Lower lobe of right lung (tissue), 2 donors: ENCODE data around the gene HSPB6. TPM values are rescaled to one million over a fixed set of nuclear protein-coding genes. Genes with fewer than 3 reads are reported as not detected.

ENCODE experiments used
- ATAC-seq, 2 donors: fragments of 200-7000 bp; cut with Tn5 transposase; one replicate each; pipeline ENCODE4 v1.9.1; 2020 to 2022; ENCODE audit warnings: mild to moderate bottlenecking in 2 of 2, moderate library complexity in 2 of 2
- DNase-seq: peaks from one replicate; pipeline ENCODE4 v3.0.0-alpha.2; 2020
- H3K27ac ChIP-seq: fragments of 200-600 bp; one replicate; pipeline ENCODE4 v1.8.0; 2022
- H3K27me3 ChIP-seq: fragments of 200-600 bp; one replicate; pipeline ENCODE4 v1.8.0; 2022; ENCODE audit warnings: low read depth
- H3K36me3 ChIP-seq: fragments of 200-600 bp; one replicate; pipeline ENCODE4 v1.8.0; 2022; ENCODE audit warnings: mild to moderate bottlenecking
- H3K4me1 ChIP-seq: fragments of 200-600 bp; one replicate; pipeline ENCODE4 v1.8.0; 2022
- H3K4me3 ChIP-seq: fragments of 200-600 bp; one replicate; pipeline ENCODE4 v1.8.0; 2022; ENCODE audit warnings: mild to moderate bottlenecking
- H3K9me3 ChIP-seq: fragments of 200-600 bp; one replicate; pipeline ENCODE4 v1.8.0; 2022
- intact Hi-C: fragments of 100-400 bp; cut with DNase I; formaldehyde crosslinking; loops from one replicate; pipeline ENCODE4 v1.11.0; 2022
- total RNA-seq: library from RNA; stranded (reverse); fragmentation: NEBNext Ultra II Directional; extraction: Animal tissue kit (Norgen Biotek cat#: 25700); gene quantifications from one replicate; pipeline ENCODE4 v1.2.1, GENCODE V29; 2021
- TF ChIP-seq, protein P1 (sequence below): fragments of 200-600 bp; IDR thresholded peaks from one replicate; pipeline ENCODE4 v1.8.0; 2022; ENCODE audit warnings: antibody characterized with exemption, mild to moderate bottlenecking
- donor health status: DM: no; HTN: yes; CAD: no; lungs with severe emphysema.

HSPB6 gene
- total RNA-seq, 1 donor from 2014 or later, result 29.4 TPM

DNA sequence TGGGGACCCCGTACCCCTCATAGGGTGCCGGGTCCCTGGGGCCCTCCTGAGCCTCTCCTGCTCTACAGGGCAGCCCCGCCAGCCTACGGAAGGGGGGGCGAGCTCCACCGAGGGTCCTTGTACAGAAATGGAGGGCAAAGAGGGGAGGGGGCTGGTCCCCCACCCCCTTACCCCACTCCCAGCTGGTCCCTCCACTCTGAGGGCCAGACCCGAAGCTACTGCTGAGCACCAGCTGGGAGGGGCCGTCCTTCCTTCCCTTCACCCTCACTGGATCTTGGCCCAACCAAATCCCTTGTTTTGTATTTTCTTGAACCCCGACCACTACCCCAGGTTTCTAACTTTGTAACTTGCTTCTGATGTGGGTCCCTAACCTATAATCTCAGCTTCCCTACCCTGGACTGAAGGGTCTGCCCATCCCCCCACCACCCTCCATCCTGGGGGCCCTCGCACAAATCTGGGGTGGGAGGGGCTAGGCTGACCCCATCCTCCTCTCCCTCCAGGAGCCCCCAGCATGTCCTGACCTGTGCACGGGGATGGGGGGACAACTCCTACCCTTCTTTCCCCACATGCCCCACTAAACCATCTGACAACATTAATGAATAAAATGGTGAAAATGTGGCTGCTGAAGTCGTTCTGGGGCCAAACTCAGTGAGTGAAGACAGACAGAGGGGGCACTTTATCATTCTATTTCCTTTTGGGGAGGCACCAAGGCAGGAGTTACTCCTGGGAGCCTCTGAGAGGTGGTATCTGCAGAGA is 31.6 kb upstream of the HSPB6 start:
- no peaks in the 10 kb centered on the region for H3K4me1 ChIP-seq
- no peak for ATAC-seq

DNA sequence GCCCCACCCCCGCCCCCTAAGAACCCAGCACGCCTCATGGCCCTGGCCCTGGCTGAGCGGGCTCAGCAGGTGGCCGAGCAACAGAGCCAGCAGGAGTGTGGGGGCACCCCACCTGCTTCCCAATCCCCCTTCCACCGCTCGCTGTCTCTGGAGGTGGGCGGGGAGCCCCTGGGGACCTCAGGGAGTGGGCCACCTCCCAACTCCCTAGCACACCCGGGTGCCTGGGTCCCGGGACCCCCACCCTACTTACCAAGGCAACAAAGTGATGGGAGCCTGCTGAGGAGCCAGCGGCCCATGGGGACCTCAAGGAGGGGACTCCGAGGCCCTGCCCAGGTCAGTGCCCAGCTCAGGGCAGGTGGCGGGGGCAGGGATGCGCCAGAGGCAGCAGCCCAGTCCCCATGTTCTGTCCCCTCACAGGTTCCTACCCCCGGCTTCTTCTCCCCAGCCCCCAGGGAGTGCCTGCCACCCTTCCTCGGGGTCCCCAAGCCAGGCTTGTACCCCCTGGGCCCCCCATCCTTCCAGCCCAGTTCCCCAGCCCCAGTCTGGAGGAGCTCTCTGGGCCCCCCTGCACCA is 30.5 kb upstream of the HSPB6 start:
- H3K36me3 ChIP-seq, result no peaks in the 10 kb centered on the region
- DNase-seq, result no peak
- no peak for ATAC-seq
- no peak overlapping the region for H3K4me3 ChIP-seq
- H3K4me1 ChIP-seq, result no peaks in the 10 kb centered on the region
- peaks cover 3% of the 10 kb centered on the region for H3K27me3 ChIP-seq
- H3K9me3 ChIP-seq, result no peaks in the 10 kb centered on the region
- intact Hi-C loops, result no loop called here
- TF ChIP-seq, protein P1, sequence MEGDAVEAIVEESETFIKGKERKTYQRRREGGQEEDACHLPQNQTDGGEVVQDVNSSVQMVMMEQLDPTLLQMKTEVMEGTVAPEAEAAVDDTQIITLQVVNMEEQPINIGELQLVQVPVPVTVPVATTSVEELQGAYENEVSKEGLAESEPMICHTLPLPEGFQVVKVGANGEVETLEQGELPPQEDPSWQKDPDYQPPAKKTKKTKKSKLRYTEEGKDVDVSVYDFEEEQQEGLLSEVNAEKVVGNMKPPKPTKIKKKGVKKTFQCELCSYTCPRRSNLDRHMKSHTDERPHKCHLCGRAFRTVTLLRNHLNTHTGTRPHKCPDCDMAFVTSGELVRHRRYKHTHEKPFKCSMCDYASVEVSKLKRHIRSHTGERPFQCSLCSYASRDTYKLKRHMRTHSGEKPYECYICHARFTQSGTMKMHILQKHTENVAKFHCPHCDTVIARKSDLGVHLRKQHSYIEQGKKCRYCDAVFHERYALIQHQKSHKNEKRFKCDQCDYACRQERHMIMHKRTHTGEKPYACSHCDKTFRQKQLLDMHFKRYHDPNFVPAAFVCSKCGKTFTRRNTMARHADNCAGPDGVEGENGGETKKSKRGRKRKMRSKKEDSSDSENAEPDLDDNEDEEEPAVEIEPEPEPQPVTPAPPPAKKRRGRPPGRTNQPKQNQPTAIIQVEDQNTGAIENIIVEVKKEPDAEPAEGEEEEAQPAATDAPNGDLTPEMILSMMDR, result no peak
- no peak overlapping the region for H3K27ac ChIP-seq

More for the DNA sequence above, 31.6 kb upstream of the HSPB6 start:
- H3K9me3 ChIP-seq, result no peaks in the 10 kb centered on the region
- no peak overlapping the region for H3K4me3 ChIP-seq
- TF ChIP-seq, protein P1, result no peak
- no peak for DNase-seq
- H3K27ac ChIP-seq, result no peak overlapping the region
- intact Hi-C loops, result no loop called here
- no peaks in the 10 kb centered on the region for H3K36me3 ChIP-seq
- H3K27me3 ChIP-seq, result peaks cover 3% of the 10 kb centered on the region

DNA sequence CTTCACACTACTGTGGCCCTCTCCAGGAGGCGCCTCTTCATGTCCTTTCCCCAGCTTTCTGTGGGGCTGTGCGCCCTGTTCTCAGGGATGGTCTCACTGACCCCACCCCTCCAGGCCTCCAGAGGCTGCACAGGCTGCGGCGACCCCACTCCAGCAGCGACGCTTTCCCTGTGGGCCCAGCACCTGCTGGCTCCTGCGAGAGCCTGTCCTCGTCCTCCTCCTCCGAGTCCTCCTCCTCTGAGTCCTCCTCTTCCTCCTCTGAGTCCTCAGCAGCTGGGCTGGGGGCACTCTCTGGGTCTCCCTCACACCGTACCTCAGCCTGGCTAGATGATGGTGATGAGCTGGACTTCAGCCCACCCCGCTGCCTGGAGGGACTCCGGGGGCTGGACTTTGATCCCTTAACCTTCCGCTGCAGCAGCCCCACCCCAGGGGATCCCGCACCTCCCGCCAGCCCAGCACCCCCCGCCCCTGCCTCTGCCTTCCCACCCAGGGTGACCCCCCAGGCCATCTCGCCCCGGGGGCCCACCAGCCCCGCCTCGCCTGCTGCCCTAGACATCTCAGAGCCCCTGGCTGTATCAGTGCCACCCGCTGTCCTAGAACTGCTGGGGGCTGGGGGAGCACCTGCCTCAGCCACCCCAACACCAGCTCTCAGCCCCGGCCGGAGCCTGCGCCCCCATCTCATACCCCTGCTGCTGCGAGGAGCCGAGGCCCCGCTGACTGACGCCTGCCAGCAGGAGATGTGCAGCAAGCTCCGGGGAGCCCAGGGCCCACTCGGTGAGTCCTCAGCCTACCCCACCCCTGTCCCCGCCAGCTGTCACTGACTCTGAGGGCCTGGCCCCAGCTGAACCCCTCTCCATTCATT is 29.7 kb upstream of the HSPB6 start:
- Histone ChIP-seq H3K27me3 (peaks cover 3% of the 10 kb centered on the region), H3K4me3 (no peak overlapping the region), H3K36me3 (peaks cover under 1% of the 10 kb centered on the region), H3K27ac (no peak overlapping the region), H3K9me3 (no peaks in the 10 kb centered on the region), H3K4me1 (no peaks in the 10 kb centered on the region)
- intact Hi-C loops, result no loop called here
- DNase-seq (no peak), ATAC-seq (no peak)
- TF ChIP-seq, protein P1, result no peak

DNA sequence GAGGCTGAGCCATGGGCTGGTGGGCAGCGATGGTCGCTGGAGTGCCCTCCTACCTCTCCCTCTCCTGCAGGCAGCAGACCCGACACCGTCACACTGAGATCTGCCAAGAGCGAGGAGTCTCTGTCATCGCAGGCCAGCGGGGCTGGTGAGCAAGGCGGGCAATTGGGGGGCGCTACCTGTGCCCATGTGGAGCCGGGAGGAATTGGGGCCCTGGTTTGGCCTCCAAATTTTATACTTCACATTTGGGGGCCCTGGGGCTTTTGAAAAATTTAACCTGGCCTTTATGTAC is 28.5 kb upstream of the HSPB6 start:
- TF ChIP-seq, protein P1, result no peak
- no peak for ATAC-seq
- H3K4me3 ChIP-seq, result no peak overlapping the region
- peaks cover 3% of the 10 kb centered on the region for H3K27me3 ChIP-seq
- DNase-seq, result no peak
- H3K27ac ChIP-seq, result no peak overlapping the region
- H3K4me1 ChIP-seq, result no peaks in the 10 kb centered on the region
- intact Hi-C loops, result no loop called here
- peaks cover 11% of the 10 kb centered on the region for H3K36me3 ChIP-seq
- no peaks in the 10 kb centered on the region for H3K9me3 ChIP-seq

DNA sequence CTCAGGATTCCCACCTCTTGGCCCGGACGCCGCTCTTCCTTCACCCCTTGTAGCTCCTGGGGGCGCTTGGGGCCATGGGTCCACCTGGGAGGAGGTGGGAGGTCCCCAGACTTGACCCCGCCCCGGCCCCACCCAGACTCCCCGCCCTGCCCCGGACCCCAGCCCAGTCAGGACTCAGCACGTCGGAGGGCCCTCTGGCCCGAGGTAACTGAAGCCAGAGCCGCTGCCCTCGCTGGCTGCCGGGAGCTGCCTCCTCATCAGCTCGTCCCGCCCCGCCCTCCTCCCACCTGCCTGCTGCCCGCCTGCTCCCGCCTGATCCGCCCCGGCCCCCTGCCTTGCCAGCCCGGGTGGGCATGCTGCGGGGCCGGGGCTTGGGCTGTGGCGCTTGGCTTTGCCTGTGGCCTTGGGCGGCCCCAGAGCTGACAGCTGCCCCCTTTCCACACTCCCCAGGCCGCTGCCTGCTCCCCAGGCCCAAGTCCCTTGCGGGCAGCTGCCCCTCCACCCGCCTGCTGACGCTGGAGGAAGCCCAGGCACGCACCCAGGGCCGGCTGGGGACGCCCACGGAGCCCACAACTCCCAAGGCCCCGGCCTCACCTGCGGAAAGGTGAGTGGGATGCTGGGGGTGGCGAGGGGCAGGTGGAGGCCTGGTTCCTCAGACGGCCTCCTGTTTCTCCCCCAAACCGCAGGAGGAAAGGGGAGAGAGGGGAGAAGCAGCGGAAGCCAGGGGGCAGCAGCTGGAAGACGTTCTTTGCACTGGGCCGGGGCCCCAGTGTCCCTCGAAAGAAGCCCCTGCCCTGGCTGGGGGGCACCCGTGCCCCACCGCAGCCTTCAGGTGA is 27.9 kb upstream of the HSPB6 start:
- DNase-seq, result no peak
- TF ChIP-seq, protein P1, result no peak
- Histone ChIP-seq H3K27ac (no peak overlapping the region), H3K27me3 (no peaks in the 10 kb centered on the region), H3K36me3 (peaks cover 13% of the 10 kb centered on the region), H3K9me3 (no peaks in the 10 kb centered on the region), H3K4me3 (no peak overlapping the region), H3K4me1 (no peaks in the 10 kb centered on the region)
- ATAC-seq, result no peak
- intact Hi-C loops, result no loop called here
